ENCODE data around the gene PACC1.
"Not testable (repeated sequence)": the region's sequence is repeated elsewhere in the genome, so short reads cannot be mapped to it uniquely, and the experiment has no call there.

PACC1 gene

DNA sequence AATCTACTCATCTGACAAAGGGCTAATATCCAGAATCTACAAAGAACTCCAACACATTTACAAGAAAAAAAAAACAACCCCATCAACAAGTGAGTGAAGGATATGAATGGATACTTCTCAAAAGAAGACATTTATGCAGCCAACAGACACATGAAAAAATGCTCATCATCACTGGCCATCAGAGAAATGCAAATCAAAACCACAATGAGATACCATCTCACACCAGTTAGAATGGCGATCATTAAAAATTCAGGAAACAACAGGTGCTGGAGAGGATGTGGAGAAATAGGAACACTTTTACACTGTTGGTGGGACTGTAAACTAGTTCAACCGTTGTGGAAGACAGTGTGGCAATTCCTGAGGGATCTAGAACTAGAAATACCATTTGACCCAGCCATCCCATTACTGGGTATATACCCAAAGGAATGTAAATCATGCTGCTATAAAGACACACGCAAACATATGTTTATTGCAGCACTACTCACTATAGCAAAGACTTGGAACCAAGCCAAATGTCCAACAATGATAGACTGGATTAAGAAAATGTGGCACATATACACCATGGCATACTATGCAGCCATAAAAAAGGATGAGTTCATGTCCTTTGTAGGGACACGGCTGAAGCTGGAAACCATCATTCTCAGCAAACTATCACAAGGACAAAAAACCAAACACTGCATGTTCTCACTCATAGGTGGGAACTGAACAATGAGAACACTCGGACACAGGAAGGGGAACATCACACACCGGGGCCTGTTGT lies 18.8 kb downstream of the PACC1 start:
- DNase-seq, result not testable (repeated sequence)

- no peak for DNase-seq
These were observed 25.5 kb downstream of the PACC1 start for GRCh38 chr1:212388985-212389716.

DNA sequence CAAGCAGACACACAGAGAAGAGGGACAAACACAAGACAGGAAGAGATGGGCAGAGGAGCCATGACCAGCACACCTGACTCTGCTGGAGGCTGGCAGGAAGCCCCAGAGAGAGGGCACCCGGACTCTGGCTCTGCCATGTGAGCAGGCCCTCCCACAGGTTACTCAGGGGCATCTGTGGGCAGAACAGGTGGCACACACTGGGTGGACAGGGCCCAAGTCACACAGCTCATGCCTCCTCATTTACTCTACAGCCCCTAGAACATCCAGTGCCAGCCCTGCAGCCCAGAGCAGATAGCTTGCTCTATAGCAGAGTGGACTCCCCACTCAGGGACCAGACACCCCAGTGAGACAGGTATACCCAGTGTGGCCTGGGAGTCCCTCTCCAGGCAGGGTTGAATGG lies 28.7 kb downstream of the PACC1 start:
- no peak for DNase-seq

DNA sequence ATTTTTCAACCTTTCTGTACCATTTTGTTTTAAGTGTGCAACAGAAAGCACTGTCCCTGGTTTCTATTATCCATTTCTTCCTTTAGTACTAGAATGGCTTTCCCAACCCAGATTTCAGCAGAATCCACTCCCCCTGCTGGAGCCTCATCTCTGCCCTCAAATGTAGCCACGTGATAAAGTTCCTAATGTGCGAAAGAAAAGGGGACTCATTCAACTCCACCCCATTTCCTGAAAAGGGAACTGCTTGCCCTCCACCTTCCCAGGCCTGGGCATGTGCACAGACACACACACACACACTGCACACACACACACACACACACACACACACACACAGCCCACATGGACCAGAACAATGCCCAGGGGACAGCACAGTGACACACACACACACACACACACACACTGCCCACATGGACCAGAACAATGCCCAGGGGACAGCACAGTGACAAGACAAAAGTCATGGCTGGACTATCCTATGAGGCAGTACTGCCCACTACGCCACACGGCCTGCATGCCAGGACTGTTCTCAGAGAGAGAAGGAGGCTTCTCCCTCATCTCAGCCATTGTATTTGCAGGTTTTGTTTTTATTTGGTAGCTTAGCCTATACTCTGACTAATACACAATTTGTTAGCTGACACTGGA lies 33.2 kb downstream of the PACC1 start:
- DNase-seq, result no peak

GRCh38 chr1:212379366-212379765 lies 35.3 kb downstream of the PACC1 start:
- DNase-seq, result no peak

- no peak for DNase-seq
These were observed 37.0 kb downstream of the PACC1 start for GRCh38 chr1:212377644-212378043.

DNA sequence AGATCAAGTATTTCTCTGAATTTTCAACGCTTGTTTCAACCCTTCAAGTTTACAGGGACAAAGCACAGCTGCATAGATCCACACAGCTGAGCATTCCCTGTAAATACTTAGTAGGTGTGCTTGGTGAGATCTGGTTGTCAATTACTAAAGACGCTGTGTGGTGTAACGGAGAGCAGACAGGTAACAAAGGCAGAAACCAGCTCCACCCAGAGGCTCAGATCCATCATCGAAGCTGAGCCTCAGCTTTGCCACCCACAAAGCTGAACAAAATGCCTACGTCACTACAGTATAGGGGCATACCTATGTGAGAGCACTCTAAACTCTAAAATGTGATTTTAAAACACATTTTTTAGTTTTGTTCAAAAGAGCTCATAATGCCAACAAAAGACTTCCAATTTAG lies 38.7 kb downstream of the PACC1 start:
- no peak for DNase-seq

GRCh38 chr1:212368073-212368484 lies 46.6 kb downstream of the PACC1 start:
- DNase-seq, result peak; percentile 38

DNA sequence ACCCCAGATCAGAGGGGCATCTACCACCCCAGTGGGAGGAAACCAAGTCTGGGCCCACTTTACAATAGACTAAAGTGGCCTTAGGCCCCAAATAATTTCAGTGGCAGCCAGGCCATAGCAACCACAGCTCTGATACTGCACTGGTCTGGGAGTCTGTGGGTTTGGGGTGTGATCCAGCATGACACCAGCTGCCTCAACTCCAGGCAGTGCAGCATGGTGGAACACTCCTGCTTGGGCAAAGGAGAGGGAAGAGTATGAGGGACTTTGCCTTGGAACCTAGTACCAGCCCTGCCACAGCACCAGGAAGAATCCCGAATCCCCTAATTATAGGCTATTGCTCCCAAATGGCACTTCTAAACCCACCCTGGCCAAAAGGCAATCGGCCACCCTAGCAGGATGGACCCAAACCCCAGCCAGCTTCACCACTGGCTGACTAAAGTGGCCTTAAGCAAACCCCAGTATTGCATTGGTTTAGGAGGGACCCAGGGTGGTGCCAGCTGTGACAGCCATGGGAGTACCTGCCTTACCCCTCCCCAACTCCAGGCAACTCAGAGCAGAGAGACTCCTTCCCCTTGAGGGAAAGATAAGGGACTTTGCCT lies 47.1 kb downstream of the PACC1 start:
- no peak for DNase-seq

- no peak for DNase-seq
These were observed 47.8 kb downstream of the PACC1 start for GRCh38 chr1:212366901-212367300.

DNA sequence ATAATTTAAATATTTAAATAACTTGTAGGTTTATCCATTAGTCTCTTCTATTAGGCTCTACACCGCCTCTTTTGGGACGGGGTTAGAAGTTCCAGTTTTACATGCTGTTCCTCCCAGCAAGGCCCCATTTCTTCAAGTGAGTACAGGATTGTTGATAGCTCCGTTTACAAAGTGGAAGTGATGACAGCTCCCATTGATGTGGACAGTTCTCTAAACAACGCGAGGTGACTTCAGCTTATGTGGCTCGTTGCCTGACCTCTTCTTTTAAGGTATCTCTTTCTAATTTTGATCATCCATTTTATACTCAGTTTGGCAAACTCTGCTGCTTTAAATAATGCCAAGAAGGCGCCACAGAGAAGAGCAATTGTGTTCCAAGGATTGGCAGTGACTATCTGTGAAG lies 49.7 kb downstream of the PACC1 start:
- DNase-seq, result no peak

GRCh38 chr1:212359794-212360479 lies 54.7 kb downstream of the PACC1 start:
- no peak for DNase-seq

GRCh38 chr1:212355230-212355969 lies 59.3 kb downstream of the PACC1 start:
- no peak for DNase-seq

GRCh38 chr1:212354464-212354863 lies 60.2 kb downstream of the PACC1 start:
- DNase-seq, result no peak

DNA sequence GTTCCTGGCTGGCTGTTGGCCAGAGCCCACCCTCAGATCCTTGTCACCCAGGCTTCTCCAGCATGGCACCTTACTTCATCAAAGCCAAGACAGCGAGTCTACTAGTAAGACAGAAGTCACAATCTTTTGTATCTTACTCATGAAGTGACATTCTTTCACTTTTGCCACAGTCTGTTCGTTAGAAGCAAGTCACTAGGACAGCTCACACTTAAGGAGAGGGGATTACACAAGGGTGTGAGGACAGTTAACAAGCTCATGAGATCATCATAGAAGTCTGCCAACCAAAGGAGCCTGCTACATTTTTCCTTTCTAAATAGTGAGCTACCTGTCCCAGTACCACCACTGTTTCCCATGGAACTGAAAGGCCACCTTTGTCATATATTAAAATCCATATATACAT lies 61.5 kb downstream of the PACC1 start:
- no peak for DNase-seq

DNA sequence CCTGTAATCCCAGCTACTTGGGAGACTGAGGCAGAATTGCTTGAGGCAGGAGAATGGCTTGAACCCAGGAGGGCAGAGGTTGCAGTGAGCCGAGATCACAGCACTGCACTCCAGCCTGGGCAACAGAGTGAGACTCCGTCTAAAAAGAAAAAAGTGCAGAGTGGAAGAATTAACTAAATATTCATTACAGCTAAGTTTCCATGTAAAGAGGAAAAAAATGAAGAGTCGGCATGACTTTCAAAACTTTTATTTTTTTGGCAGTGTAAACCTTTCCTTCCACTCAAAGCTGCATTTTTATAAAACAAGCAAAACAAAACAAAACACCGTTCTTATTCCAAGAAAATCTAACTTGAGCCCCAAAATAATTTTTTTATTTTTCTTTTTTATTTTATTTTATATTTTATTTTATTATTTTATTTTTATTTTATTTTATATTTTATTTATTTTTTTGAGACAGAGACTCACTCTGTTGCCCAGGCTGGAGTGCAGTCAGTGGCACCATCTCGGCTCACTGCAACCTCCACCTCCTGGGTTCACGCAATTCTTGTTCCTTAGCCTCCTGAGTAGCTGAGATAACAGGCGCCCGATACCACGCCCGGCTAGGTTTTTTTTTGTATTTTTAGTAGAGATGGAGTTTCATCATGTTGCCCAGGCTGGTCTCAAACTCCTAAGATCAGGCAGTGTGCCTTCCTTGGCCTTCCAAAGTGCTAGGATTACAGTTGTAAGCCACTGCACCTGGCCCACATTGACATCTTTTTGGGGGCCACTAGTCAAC lies 62.9 kb downstream of the PACC1 start:
- no peak for DNase-seq

- DNase-seq, result no peak
These were observed 68.1 kb downstream of the PACC1 start for GRCh38 chr1:212346601-212347000.

DNA sequence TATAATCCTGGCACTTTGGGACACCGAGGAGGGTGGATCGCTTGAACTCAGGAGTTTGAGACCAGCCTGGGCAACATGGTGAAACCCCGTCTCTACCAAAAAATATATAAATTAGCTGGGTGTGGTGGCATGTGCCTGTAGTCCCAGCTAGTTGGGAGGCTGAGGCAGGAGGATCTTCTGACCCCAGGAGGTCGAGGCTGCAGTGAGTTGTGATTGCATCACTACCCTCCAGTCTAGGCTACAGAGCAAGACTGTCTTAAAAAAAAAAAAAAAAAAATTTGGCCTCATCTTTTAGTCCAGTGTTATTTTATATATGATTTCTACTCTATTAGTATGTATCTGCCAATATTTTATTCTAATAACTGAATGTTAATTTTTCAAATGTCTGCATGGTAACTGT lies 69.8 kb downstream of the PACC1 start:
- DNase-seq, result no peak

- DNase-seq, result no peak
These were observed 73.6 kb downstream of the PACC1 start for GRCh38 chr1:212341090-212341489.

DNA sequence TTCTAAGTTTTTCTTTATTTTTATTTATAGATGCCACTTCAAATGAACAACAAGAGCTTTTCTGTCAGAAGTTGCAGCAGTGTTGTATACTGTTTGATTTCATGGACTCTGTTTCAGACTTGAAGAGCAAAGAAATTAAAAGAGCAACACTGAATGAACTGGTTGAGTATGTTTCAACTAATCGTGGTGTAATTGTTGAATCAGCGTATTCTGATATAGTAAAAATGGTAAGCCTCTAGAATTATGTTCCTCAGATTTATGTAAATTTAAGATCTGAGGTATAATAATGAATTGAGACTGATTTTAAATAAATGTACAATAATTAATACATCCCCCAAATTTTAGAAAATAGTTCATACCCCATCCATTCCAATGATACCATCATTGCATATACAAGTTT lies 85.6 kb downstream of the PACC1 start:
- DNase-seq, result no peak

- DNase-seq, result no peak
These were observed 86.4 kb downstream of the PACC1 start for GRCh38 chr1:212328248-212328647.
